Activated CD8-positive, alpha-beta memory T cell treated with anti-CD3 and anti-CD28 coated beads, Interleukin-2, amount 50 U/mL, for 1 hour (primary cell): ENCODE results near the gene NALCN.

Experiments used
- DNase-seq: peaks from one replicate; pipeline ENCODE4 v3.0.0-alpha.2; 2020; ENCODE audit errors: extremely low read depth

Gene NALCN

GRCh38 chr13:101123028-101123427 lies 293.3 kb downstream of the NALCN start:
- DNase-seq: no peak

GRCh38 chr13:101121608-101122007 lies 294.7 kb downstream of the NALCN start:
- DNase-seq: no peak

GRCh38 chr13:101120007-101120406 lies 296.3 kb downstream of the NALCN start:
- no peak for DNase-seq

- DNase-seq: no peak
These were observed 299.5 kb downstream of the NALCN start for GRCh38 chr13:101116826-101117225.

GRCh38 chr13:101116341-101116740 lies 300.0 kb downstream of the NALCN start:
- no peak for DNase-seq

GRCh38 chr13:101115762-101116171 lies 300.5 kb downstream of the NALCN start:
- no peak for DNase-seq

GRCh38 chr13:101111894-101112293 lies 304.4 kb downstream of the NALCN start:
- no peak for DNase-seq

- DNase-seq: no peak
These were observed 307.3 kb downstream of the NALCN start for GRCh38 chr13:101109005-101109404.

- DNase-seq: no peak
These were observed 317.4 kb downstream of the NALCN start for GRCh38 chr13:101098873-101099272.

- no peak for DNase-seq
These were observed 323.3 kb downstream of the NALCN start for GRCh38 chr13:101092985-101093384.

- DNase-seq: no peak
These were observed 326.0 kb downstream of the NALCN start for GRCh38 chr13:101090287-101090686.

- DNase-seq: no peak
These were observed 330.8 kb downstream of the NALCN start for GRCh38 chr13:101085551-101085950.

GRCh38 chr13:101082441-101082840 lies 333.9 kb downstream of the NALCN start:
- no peak for DNase-seq

GRCh38 chr13:101080616-101081015 lies 335.7 kb downstream of the NALCN start:
- no peak for DNase-seq

GRCh38 chr13:101065329-101065728 lies 351.0 kb downstream of the NALCN start:
- no peak for DNase-seq

GRCh38 chr13:101059793-101060192 lies 356.5 kb downstream of the NALCN start:
- no peak for DNase-seq

- DNase-seq: no peak
These were observed 357.5 kb downstream of the NALCN start for GRCh38 chr13:101058841-101059240.

- DNase-seq: no peak
These were observed 362.8 kb downstream of the NALCN start for GRCh38 chr13:101053301-101054093.

GRCh38 chr13:101049166-101049850 lies 367.0 kb downstream of the NALCN start:
- no peak for DNase-seq

GRCh38 chr13:101036546-101036945 lies 379.8 kb downstream of the NALCN start:
- DNase-seq: no peak

GRCh38 chr13:101035119-101035620 lies 381.1 kb downstream of the NALCN start:
- DNase-seq: no peak

GRCh38 chr13:101026736-101027398 lies 389.4 kb downstream of the NALCN start:
- DNase-seq: no peak

GRCh38 chr13:101026328-101026727 lies 390.0 kb downstream of the NALCN start:
- DNase-seq: no peak
